Neural cell (in vitro differentiated cells): ENCODE results near the gene ACSS1. TPM values are rescaled to one million over a fixed set of nuclear protein-coding genes. Genes with fewer than 3 reads are reported as not detected.

Source experiments
- H2AFZ ChIP-seq: fragments of 200-600, 300-800 bp; sonication (generic), shearing (Covaris generic); 2 replicates; pipeline ENCODE4 v1.6.0; 2014; ENCODE audit warnings: low read depth, mild to moderate bottlenecking, antibody characterized with exemption, low read length, moderate library complexity
- H3F3A ChIP-seq: fragments of 200-600 bp; shearing (Covaris generic); 2 replicates; pipeline ENCODE4 v1.6.1; 2016; ENCODE audit warnings: mild to moderate bottlenecking, moderate library complexity, mixed read lengths, antibody characterized with exemption, low read length; ENCODE audit not compliant: insufficient read depth, poor library complexity, severe bottlenecking
- H3K27ac ChIP-seq: fragments of 200-600, 300-800 bp; sonication (generic), shearing (Covaris generic); 2 replicates; pipeline ENCODE4 v1.5.1; 2014; ENCODE audit warnings: mild to moderate bottlenecking, low read length, moderate library complexity
- H3K27me3 ChIP-seq: fragments of 300-800, 200-600 bp; sonication (generic), shearing (Covaris generic); 2 replicates; pipeline ENCODE4 v1.6.0; 2014; ENCODE audit warnings: mild to moderate bottlenecking, low read depth, low read length, moderate library complexity; ENCODE audit not compliant: insufficient read depth
- H3K36me3 ChIP-seq: fragments of 300-800, 200-600 bp; sonication (generic), shearing (Covaris generic); 2 replicates; pipeline ENCODE4 v1.5.1; 2014; ENCODE audit warnings: mild to moderate bottlenecking, antibody characterized with exemption, low read length, moderate library complexity; ENCODE audit not compliant: insufficient read depth
- H3K4me2 ChIP-seq: fragments of 300-800, 200-600 bp; sonication (generic), shearing (Covaris generic); 2 replicates; pipeline ENCODE4 v1.6.0; 2014; ENCODE audit warnings: mild to moderate bottlenecking, low read length
- H3K4me3 ChIP-seq: fragments of 300-800, 200-600 bp; sonication (generic), shearing (Covaris generic); 2 replicates; pipeline ENCODE4 v1.5.1; 2014; ENCODE audit warnings: mild to moderate bottlenecking, low read length, moderate library complexity
- H3K79me2 ChIP-seq: fragments of 200-600 bp; shearing (Covaris generic); replicated peaks from 2 replicates; pipeline ENCODE4 v1.6.0; 2014; ENCODE audit warnings: mild to moderate bottlenecking, low read length, moderate library complexity; ENCODE audit not compliant: insufficient read depth
- H3K9ac ChIP-seq: fragments of 300-800, 200-600 bp; sonication (generic), shearing (Covaris generic); 2 replicates; pipeline ENCODE4 v1.6.1; 2016; ENCODE audit warnings: mild to moderate bottlenecking, low read length, mixed read lengths
- H3K9me2 ChIP-seq: fragments of 200-600 bp; shearing (Covaris generic); 2 replicates; pipeline ENCODE4 v1.6.1; 2016; ENCODE audit warnings: mild to moderate bottlenecking, low read length, mixed read lengths; ENCODE audit not compliant: insufficient read depth
- H3K9me3 ChIP-seq: fragments of 200-600, 300-800 bp; sonication (generic), shearing (Covaris generic); 2 replicates; pipeline ENCODE4 v1.6.1; 2016; ENCODE audit warnings: mild to moderate bottlenecking, mixed run types, low read length, moderate library complexity, mixed read lengths
- H4K20me1 ChIP-seq: fragments of 200-600 bp; shearing (Covaris generic); 2 replicates; pipeline ENCODE4 v1.6.1; 2016; ENCODE audit warnings: mild to moderate bottlenecking, mixed run types; ENCODE audit not compliant: insufficient read depth
- CTCF ChIP-seq: fragments of 450-650 bp; IDR thresholded peaks from 2 replicates; pipeline ENCODE4 v1.5.1; 2014; ENCODE audit warnings: antibody characterized with exemption, mild to moderate bottlenecking, moderate library complexity; ENCODE audit not compliant: poor library complexity, severe bottlenecking
- EP300 ChIP-seq: fragments of 450-650 bp; conservative IDR thresholded peaks from 2 replicates; pipeline ENCODE4 v1.6.1; 2014; ENCODE audit warnings: antibody characterized with exemption, mild to moderate bottlenecking, moderate library complexity; ENCODE audit not compliant: poor library complexity, severe bottlenecking
- EZH2 ChIP-seq: fragments of 200-600, 300-800 bp; shearing (Covaris generic), sonication (generic); IDR thresholded peaks from 2 replicates; pipeline ENCODE4 v1.6.1; 2014; ENCODE audit warnings: antibody characterized with exemption, low read length, borderline replicate concordance, mild to moderate bottlenecking; ENCODE audit not compliant: insufficient read depth, poor library complexity, severe bottlenecking
- MXI1 ChIP-seq: fragments of 450-650 bp; conservative IDR thresholded peaks from 2 replicates; pipeline ENCODE4 v1.6.1; 2014; ENCODE audit warnings: antibody characterized with exemption, mild to moderate bottlenecking; ENCODE audit not compliant: poor library complexity, severe bottlenecking
- POLR2AphosphoS5 ChIP-seq: IDR thresholded peaks from 2 replicates; pipeline ENCODE4 v1.6.1; 2012
- RAD21 ChIP-seq: fragments of 450-650 bp; conservative IDR thresholded peaks from 2 replicates; pipeline ENCODE4 v1.6.1; 2014; ENCODE audit warnings: antibody characterized with exemption, mild to moderate bottlenecking, moderate library complexity
- REST ChIP-seq: IDR thresholded peaks from 2 replicates; pipeline ENCODE4 v1.6.1; 2012; ENCODE audit warnings: borderline replicate concordance
- SMC3 ChIP-seq: fragments of 450-650 bp; conservative IDR thresholded peaks from 2 replicates; pipeline ENCODE4 v1.6.1; 2014; ENCODE audit warnings: antibody characterized with exemption, mild to moderate bottlenecking, moderate library complexity; ENCODE audit not compliant: poor library complexity
- TAF1 ChIP-seq: IDR thresholded peaks from 2 replicates; pipeline ENCODE4 v1.6.1; 2012; ENCODE audit warnings: low read depth
- polyA plus RNA-seq: library from polyadenylated mRNA; depleted of rRNA; stranded (reverse); fragments of >200 nt; gene quantifications from 2 replicates; pipeline ENCODE4 v1.2.3, GENCODE V29; 2014

The ACSS1 gene
- polyA plus RNA-seq, 1 donor from 2014 or later = not detected

GRCh38 chr20:25044261-25044560 lies 13.7 kb downstream of the ACSS1 start:
- H3K9me3 ChIP-seq = no peaks in the 10 kb centered on the region
- H3K4me3 ChIP-seq = no peak overlapping the region
- no peaks in the 10 kb centered on the region for H3K79me2 ChIP-seq
- no peaks in the 10 kb centered on the region for H3F3A ChIP-seq
- H4K20me1 ChIP-seq = no peaks in the 10 kb centered on the region
- H3K9me2 ChIP-seq = no peaks in the 10 kb centered on the region
- H3K4me2 ChIP-seq = no peak overlapping the region
- no peaks in the 10 kb centered on the region for H3K36me3 ChIP-seq
- no peak overlapping the region for H2AFZ ChIP-seq
- TF ChIP-seq SMC3 (no peak), TAF1 (no peak), EZH2 (no peak)
- H3K27ac ChIP-seq = no peak overlapping the region
- H3K27me3 ChIP-seq = no peaks in the 10 kb centered on the region
- H3K9ac ChIP-seq = no peak overlapping the region

- H3K27ac ChIP-seq = no peak overlapping the region
- no peaks in the 10 kb centered on the region for H3K79me2 ChIP-seq
- no peak overlapping the region for H3K9ac ChIP-seq
- no peak overlapping the region for H2AFZ ChIP-seq
- no peaks in the 10 kb centered on the region for H3K9me3 ChIP-seq
- no peaks in the 10 kb centered on the region for H3K9me2 ChIP-seq
- no peaks in the 10 kb centered on the region for H3K27me3 ChIP-seq
- no peak overlapping the region for H3K4me2 ChIP-seq
- TF ChIP-seq POLR2AphosphoS5 (no peak), TAF1 (no peak), REST (no peak), RAD21 (no peak), MXI1 (no peak), SMC3 (no peak), EP300 (no peak), CTCF (no peak), EZH2 (no peak)
- H3F3A ChIP-seq = no peaks in the 10 kb centered on the region
- H4K20me1 ChIP-seq = no peaks in the 10 kb centered on the region
- H3K4me3 ChIP-seq = no peak overlapping the region
- no peaks in the 10 kb centered on the region for H3K36me3 ChIP-seq
Measured at GRCh38 chr20:25043499-25044260, 14.3 kb downstream of the ACSS1 start.
